GM12872 (cell line): ENCODE measurements around the gene MATN1.

Experiments used
- TF ChIP-seq, protein P1 (sequence below): IDR thresholded peaks from 3 replicates; pipeline ENCODE4 v1.5.1; 2011; ENCODE audit warnings: low read depth, mild to moderate bottlenecking, low read length, moderate library complexity; ENCODE audit not compliant: insufficient read depth

Gene MATN1

GRCh38 chr1:30735124-30735523 lies 11.7 kb upstream of the MATN1 start:
- TF ChIP-seq, protein P1, sequence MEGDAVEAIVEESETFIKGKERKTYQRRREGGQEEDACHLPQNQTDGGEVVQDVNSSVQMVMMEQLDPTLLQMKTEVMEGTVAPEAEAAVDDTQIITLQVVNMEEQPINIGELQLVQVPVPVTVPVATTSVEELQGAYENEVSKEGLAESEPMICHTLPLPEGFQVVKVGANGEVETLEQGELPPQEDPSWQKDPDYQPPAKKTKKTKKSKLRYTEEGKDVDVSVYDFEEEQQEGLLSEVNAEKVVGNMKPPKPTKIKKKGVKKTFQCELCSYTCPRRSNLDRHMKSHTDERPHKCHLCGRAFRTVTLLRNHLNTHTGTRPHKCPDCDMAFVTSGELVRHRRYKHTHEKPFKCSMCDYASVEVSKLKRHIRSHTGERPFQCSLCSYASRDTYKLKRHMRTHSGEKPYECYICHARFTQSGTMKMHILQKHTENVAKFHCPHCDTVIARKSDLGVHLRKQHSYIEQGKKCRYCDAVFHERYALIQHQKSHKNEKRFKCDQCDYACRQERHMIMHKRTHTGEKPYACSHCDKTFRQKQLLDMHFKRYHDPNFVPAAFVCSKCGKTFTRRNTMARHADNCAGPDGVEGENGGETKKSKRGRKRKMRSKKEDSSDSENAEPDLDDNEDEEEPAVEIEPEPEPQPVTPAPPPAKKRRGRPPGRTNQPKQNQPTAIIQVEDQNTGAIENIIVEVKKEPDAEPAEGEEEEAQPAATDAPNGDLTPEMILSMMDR: no peak

- TF ChIP-seq, protein P1: no peak
These were observed 11.2 kb upstream of the MATN1 start for GRCh38 chr1:30734580-30734979.

GRCh38 chr1:30734106-30734505 lies 10.7 kb upstream of the MATN1 start:
- TF ChIP-seq, protein P1: no peak

- TF ChIP-seq, protein P1: no peak
These were observed 10.1 kb upstream of the MATN1 start for GRCh38 chr1:30733493-30733892.

- TF ChIP-seq, protein P1: no peak; the same call in 2 of the 3 replicates
These were observed 9.1 kb upstream of the MATN1 start for GRCh38 chr1:30732277-30732996.

DNA sequence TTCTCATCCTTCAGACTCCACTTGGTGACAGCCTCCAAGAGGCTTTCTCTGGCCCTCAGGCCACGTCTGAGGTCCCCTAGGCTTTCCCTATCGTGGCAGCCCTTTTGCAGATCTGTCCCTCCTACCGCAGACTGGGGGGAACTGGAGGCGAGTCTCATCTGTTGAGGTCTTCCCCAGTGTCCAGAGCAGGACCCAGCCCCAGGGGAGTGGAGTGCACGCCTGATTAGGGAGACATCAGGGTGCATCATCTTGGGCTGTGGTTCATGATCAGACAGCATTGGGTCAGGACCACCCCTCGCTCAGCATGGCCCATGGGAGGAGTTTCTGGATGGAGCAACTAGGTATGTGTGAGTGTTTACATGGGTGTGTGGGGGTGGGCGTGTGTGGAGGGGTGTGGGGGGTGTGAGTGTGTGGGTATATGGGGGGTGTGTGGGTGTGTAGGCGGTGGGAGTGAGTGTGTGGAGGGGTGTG lies 8.5 kb upstream of the MATN1 start:
- TF ChIP-seq, protein P1: no peak

DNA sequence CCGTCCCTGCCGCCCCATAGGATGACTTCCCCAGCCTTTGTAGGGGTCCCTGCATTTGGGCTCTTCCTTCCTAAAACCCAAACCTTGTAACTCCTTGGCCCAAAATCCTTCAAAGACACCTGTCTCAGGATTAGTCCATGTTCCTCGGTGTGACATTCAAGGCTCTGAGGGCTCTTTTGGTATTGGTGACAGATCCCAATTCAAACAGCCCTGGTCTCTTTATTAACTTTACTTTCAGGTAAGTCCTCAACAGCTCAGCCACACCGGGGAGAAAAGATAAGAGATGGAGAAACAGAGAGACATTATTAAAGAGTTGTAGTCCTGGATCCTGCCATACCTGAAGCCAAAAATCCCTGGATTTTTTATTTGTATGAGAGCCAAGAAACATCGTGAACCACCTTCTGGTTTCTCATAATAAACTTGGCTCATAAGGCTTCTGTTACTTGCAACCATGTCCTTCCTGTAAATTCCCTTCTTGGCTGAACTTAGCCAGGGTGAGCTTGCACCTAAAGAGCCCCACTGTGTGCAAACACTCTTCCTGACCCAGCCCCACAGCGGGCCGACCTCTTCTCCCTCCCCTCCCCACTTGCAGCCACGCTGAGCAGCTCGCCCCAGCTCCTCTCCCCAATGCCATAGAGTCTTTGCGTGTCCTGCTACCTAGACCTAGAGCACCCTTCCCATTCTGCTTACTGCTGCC lies 7.9 kb upstream of the MATN1 start:
- TF ChIP-seq, protein P1: no peak
